HG03097 (cell line): ENCODE results near the gene PITPNM1.

Source experiments
- ATAC-seq: cut with Tn5 transposase; IDR thresholded peaks from one replicate; pipeline ENCODE4 v1.9.1; 2021; ENCODE audit not compliant: unreplicated experiment, low FRiP score

The PITPNM1 gene

GRCh38 chr11:67504005-67504949, 886 bp downstream of the PITPNM1 start:
- no peak for ATAC-seq

DNA sequence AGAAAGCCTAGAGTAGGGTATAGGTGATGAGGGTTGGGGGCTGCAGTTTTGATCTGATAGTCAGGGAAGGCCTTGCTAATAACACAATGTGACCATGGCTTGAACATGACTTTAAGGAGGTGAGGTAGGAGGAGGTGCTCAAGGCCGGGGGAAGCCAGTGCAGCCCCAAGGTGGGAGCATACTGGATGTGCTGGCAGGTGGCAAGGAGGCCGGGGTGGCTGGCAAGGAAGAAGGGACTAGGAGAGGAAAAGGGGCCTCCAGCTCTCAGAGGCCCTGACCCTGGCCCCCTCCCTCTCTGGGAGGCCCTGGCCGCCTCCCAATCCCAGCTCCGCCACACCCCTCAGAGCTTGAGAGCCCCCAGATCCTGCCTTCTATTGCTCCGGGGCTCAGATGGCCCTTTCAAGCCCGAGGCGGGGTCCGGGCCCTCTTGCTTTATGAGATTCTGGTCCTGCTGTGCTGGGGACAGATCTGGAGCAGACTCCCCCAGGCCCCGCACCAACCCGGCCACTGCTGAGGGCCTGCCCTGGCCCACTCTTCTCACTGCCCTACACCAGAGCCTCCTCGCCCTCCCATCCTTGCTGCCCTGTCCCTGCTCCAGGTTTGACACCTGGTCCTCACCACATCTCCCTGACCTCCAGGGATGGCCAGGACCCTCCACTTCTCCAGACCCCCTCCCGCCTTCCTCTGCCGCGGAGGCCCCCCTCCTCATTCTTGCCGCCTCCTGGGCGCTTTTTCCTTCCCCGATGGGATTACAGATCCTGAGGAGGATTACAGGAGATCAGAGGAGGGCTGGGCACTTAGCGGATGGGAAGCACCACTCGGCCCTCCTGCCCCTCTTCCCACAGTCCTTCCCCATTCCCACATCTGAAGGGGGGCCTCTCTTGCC, 1.8 kb downstream of the PITPNM1 start:
- ATAC-seq = no peak

DNA sequence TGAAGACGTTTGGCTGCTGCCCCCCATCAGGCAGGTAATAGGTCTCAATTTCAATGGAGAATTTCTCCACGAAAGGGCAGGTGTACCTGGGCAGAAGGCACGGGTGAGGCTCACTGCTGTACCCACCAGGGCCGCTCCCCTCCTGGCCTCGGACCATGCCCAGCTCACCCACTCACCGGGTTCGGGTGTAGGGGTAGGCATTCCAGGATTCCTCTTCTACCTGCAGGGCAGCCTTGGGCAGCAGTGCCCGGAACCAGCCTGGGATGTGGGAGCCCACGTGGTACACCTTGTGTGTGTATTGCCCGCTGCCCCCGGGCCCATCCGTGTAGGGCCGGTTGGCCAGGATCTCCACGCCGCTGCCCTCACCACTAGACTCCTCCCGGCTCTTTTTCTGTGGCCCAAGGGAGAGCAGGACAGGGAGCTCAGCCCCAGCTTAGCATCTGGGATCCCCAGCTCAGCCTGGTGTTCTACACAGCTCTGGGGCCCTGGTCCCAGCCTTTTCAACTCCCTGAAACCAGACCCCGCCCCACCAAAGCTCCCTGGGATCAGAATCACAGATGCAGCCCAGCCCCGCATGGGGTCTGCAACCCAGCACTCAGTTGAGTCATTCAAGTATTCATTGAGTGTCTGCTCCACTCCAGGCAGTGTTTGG, 2.7 kb downstream of the PITPNM1 start:
- ATAC-seq = no peak

DNA sequence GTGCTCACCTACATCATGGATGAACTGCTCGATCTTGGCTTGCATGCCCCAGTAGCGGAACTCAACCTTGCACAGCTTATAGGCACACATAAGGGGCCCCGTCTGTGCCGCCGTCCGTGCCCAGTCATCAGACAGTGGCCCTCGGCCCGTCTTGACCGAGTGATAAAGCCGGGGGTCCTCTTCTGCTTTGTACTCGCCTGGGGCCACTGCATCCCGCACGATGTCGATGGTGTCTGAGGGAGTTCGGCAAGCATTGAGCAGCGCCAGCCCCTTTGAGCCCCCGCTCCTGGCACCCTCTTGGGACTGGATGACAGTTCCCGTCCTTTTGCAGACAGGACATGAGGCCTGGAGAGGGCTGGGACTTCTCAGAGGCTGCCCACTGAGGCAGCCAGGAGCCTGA, 3.3 kb downstream of the PITPNM1 start:
- ATAC-seq = no peak

DNA sequence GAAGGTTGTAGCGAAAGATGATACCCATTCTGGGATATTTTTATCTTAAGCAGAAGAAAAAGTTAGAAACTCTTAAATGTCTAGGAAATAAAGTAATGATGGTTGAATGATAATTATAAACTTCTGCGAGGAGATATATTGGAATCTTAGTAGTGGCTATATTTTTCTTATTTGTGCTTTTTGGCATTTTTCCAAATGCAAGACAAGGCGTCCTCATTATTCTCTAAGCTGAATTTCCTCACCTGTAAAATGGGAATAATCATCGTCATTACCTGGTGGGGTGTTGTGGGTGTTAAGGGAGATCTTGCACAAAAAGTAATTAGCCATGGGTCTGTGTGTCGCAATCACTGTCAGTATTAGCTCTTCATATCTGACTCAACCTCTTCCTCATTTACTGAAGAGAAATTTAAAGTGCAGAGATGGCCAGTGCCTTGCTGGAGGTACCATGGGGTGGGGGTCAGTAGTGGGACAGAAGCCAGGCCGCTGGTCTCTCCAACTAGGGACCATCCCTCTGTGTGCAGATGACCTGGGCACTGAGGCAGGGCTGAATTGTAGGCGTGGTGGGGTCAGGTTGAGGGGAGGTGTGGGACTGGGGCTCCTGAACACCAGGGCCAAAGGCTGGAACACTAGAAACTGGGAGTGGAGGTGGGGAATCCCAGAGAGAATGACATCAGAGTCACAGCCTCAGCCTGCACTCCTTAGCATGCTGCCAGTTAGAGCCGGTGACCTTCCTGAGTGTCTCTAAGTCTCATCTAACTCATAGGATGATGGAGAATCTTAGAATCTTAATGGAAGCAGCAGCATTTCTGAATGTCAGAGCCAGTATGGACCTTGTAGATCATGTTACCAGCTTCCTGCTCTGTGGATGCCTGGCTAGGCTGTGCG, 4.1 kb downstream of the PITPNM1 start:
- no peak for ATAC-seq

DNA sequence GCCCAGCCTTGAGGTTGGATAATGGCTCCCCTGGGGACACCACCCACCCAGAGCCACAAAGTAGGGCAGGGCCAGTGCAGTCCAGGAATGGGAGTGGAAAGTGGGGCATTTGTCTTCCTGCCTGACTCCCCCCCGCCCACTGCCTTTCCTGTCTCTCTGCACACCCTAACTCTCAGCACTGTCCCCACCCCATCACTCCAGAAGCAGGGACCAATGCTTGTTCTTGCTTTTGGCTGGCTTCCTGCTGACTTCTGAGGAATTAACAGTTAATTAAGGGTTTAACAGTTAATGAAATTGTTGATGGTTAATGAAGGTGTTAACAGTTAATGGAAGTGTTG, 4.7 kb downstream of the PITPNM1 start:
- ATAC-seq = no peak

GRCh38 chr11:67499808-67500483, 5.2 kb downstream of the PITPNM1 start:
- no peak for ATAC-seq

GRCh38 chr11:67498544-67498972, 6.6 kb downstream of the PITPNM1 start:
- ATAC-seq = no peak

DNA sequence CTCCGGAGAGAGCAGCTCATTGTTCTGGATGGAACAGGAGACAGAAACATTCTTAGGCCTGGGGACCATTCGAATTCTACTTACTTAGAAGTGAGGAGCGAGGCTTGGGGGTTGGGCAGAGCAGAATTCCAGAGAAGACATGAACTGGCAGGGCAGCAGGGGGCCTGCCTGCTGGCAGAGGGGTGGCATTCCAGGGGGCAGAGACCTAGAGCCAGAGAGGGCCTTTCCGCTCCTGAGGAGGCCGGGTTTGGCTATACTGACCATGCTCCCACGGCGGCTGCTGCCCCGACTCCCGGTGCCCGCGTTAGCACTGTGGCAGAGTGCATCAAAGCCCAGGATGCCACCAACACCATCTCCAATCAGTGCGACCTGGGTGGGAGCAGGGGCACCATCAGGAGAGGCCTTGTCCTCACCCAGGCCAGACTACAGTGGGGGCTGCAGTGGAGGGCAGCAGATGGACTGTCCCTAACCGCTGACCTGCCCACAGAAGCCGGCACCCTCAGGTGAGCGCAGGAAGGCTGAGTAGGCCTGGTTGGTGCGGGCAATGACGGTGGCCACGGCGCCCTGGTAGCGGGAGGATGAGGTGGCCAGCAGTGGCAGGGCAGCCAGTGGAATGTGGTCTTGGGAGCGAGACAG, 7.4 kb downstream of the PITPNM1 start:
- ATAC-seq = no peak

DNA sequence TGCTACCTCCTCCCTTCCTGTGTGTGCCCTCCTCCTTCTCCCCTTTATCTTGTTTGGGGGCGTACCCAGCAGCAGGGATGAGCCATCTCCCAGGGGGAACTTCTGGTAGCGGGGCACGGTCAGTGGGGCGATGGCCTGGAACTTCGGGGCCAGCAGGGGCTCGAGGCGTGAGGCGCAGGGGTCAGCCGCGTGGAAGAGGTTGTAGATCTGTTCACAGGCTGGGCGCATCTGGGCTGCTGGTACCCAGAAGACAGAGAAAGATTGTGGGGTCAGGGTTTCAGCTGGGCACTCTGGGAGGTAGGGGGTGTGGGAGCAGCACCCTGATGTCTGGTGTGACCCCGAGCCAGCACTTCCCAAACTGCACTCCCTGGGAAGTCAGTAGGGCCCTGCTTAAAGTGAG, 9.1 kb downstream of the PITPNM1 start:
- no peak for ATAC-seq

- no peak for ATAC-seq
These were observed 9.7 kb downstream of the PITPNM1 start for GRCh38 chr11:67495234-67496005.

DNA sequence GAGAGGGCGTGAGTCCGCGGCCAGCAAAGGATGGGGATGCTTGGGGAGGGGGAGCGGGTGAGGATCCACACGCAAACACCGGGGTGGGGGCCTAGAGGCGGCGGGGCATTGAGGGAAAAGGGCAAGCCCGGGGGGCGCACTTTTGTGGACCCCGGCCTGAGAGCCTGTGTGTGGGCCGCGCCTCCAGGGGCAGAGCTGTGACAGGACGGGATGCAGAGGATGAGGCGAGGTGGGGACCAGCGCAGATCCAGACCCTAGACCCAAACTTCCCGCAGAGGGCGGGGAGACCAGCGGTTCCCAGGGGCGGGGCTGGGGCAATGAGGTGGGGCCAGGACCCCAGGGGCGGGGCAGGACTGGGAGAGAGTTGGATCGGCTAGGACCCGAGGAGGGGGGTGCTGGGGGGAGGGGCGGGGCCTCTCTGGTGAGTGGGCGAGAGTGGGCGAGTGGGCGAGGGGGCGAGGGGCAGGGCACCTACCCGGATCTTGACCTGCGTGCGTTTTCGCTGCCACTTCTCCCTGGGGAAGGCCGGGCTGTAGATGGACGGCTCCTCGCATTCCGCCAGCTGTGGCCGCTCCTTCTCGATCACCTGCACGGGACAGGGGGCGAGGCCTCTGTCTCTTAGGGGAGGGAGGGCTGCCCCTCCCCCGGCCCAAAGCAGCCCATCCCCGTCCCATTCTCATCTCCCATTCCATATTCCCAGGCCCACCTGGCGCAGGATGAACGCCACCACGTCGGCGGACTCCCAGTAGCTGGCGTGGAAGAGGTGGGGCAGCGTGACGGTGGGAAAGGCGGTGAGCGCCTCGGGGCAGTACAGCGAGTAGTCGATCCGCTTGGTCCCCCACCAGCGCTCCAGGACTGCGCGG, 10.6 kb downstream of the PITPNM1 start:
- no peak for ATAC-seq

GRCh38 chr11:67493548-67494370, 11.4 kb downstream of the PITPNM1 start:
- ATAC-seq = no peak

GRCh38 chr11:67492801-67493547, 12.2 kb downstream of the PITPNM1 start:
- no peak for ATAC-seq

DNA sequence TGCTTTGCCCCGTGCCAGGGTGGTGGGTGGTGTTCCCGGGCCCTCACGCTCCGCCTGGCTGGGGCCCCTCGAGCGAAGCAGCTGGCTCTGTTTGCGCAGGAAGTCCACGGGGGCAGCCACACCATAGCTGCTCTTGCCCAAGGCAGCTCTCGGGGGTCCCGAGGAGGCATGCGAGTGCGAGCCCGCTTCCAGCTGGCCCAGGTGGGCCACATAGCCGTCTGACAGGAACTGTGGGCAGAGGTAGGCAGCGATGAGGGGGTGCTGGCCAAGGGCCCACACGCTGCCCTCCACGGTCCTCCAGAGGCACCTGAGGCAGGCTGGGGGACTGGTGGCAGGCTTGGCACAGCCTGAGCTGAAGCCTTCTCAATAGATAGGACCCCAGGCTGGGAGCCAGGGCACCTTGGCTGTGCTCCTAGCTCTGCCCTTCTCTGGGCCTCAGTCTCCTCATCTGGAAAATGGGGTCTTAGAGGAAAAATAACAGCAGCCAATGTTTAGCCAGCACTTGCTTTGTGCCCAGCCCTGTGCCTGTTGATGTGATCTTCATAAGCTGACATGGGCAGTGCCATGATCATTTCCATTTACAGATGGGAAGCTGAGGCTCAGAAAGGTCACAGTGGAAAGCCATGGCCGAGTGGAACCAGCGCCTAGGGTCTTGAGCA, 13.0 kb downstream of the PITPNM1 start:
- ATAC-seq = no peak
